Calu3 (cell line): ENCODE results near the gene SCN2B. TPM values are rescaled to one million over a fixed set of nuclear protein-coding genes. Genes with fewer than 3 reads are reported as not detected.

Experiments
- BruUV-seq: library from RNA; stranded (reverse); fragments of 400-500 nt; replicated peaks from 2 replicates; lab custom pipeline; 2021; lab: Mats Ljungman, UMichigan
- CTCF ChIA-PET: fragments of 300-600 bp; sonication (Branson Sonifier 250); formaldehyde crosslinking; loops from one replicate; lab custom pipeline; 2022; ENCODE audit warnings: antibody characterized with exemption; lab: Charles Lee
- DNase-seq: peaks from one replicate; pipeline ENCODE4 v3.0.0; 2022
- H3K27ac Mint-ChIP-seq: one replicate; pipeline ENCODE4 v1.8.0; 2022; ENCODE audit warnings: mixed read lengths; ENCODE audit not compliant: unreplicated experiment
- H3K27me3 Mint-ChIP-seq: one replicate; pipeline ENCODE4 v1.8.0; 2022; ENCODE audit warnings: mixed read lengths; ENCODE audit not compliant: unreplicated experiment
- H3K36me3 Mint-ChIP-seq: one replicate; pipeline ENCODE4 v1.8.0; 2022; ENCODE audit warnings: mild to moderate bottlenecking, moderate library complexity, mixed read lengths; ENCODE audit not compliant: insufficient read depth, unreplicated experiment
- H3K4me1 Mint-ChIP-seq: one replicate; pipeline ENCODE4 v1.8.0; 2022; ENCODE audit warnings: mild to moderate bottlenecking, low read depth, mixed read lengths; ENCODE audit not compliant: unreplicated experiment
- H3K4me3 Mint-ChIP-seq: one replicate; pipeline ENCODE4 v1.8.0; 2022; ENCODE audit warnings: mild to moderate bottlenecking, low read depth, moderate library complexity, mixed read lengths; ENCODE audit not compliant: unreplicated experiment
- H3K9me3 Mint-ChIP-seq: one replicate; pipeline ENCODE4 v1.8.0; 2022; ENCODE audit warnings: low read depth, mixed read lengths; ENCODE audit not compliant: unreplicated experiment
- intact Hi-C: fragments of 100-400 bp; cut with micrococcal nuclease; formaldehyde crosslinking; loops from one replicate; pipeline ENCODE4 v1.10.0; 2022; ENCODE audit not compliant: unreplicated experiment
- total RNA-seq: library from RNA; stranded (reverse); gene quantifications from 2 replicates; pipeline ENCODE4 v1.2.3, GENCODE V29; 2022
- TF ChIP-seq, protein P1 (sequence below): fragments of 200-600 bp; IDR thresholded peaks from one replicate; pipeline ENCODE4 v1.8.0; 2022; ENCODE audit warnings: antibody characterized with exemption; ENCODE audit not compliant: unreplicated experiment

SCN2B gene
- total RNA-seq, 1 experiment from 2014 or later: not detected

DNA sequence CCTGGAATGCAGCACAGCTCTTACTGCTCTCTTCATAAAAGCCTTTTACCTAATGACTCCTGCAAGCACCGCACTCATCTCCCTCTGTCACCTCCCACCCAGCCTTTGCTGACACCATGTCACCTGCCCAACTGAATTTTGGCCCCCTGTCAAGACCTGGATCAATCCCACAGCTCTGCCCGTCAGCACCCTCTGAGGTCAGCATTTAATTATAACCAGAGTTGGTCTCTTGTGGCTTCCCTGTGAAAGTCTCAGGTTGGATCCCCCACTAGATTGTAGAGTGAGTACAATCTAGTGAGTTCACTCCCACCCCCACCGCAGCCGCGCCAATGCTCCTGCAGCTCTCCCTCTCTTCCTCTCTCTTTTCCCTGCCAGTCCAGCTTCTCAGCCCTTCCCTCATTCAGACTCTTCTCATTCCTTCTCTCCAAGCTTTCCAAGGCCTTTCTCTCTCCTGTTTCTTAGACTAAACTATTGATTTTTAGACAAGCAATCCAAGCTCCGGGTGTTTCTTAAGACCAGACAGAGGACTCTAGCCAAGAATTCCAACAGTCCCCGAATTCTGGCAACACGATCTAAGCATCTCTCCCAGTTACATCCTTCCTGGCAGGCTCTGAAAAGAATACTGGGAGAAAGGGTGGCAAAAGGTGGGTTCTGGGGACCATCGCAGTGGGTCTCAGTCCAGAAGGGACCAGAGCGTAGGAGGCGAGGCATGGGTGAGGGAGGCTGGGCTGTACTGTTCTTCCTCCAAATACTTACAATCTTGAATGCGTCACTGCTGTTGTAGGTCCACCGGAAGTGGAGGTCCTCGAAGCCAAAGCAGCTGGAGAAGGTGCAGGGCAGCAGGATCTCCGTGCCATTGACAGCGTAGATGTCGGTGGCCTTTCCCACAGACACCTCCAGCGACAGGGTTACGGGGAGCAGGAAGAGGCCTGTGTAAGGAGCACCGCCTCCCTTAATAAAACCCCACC, 31.9 kb downstream of the SCN2B start:
- peaks cover 12% of the 10 kb centered on the region for H3K36me3 Mint-ChIP-seq
- no peaks in the 10 kb centered on the region for H3K9me3 Mint-ChIP-seq
- peaks cover 9% of the 10 kb centered on the region for H3K4me1 Mint-ChIP-seq
- intact Hi-C loops: loop anchor here (1.0 kb wide), 2 partner anchors 27 to 147 kb away; no protein-coding TSS in a partner anchor
- BruUV-seq: no TSS peak
- CTCF ChIA-PET: no interaction called here
- no peak for DNase-seq
- H3K27ac Mint-ChIP-seq: no peak overlapping the region
- H3K4me3 Mint-ChIP-seq: no peak overlapping the region
- TF ChIP-seq, protein P1, sequence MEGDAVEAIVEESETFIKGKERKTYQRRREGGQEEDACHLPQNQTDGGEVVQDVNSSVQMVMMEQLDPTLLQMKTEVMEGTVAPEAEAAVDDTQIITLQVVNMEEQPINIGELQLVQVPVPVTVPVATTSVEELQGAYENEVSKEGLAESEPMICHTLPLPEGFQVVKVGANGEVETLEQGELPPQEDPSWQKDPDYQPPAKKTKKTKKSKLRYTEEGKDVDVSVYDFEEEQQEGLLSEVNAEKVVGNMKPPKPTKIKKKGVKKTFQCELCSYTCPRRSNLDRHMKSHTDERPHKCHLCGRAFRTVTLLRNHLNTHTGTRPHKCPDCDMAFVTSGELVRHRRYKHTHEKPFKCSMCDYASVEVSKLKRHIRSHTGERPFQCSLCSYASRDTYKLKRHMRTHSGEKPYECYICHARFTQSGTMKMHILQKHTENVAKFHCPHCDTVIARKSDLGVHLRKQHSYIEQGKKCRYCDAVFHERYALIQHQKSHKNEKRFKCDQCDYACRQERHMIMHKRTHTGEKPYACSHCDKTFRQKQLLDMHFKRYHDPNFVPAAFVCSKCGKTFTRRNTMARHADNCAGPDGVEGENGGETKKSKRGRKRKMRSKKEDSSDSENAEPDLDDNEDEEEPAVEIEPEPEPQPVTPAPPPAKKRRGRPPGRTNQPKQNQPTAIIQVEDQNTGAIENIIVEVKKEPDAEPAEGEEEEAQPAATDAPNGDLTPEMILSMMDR: no peak
- H3K27me3 Mint-ChIP-seq: peaks cover 61% of the 10 kb centered on the region

DNA sequence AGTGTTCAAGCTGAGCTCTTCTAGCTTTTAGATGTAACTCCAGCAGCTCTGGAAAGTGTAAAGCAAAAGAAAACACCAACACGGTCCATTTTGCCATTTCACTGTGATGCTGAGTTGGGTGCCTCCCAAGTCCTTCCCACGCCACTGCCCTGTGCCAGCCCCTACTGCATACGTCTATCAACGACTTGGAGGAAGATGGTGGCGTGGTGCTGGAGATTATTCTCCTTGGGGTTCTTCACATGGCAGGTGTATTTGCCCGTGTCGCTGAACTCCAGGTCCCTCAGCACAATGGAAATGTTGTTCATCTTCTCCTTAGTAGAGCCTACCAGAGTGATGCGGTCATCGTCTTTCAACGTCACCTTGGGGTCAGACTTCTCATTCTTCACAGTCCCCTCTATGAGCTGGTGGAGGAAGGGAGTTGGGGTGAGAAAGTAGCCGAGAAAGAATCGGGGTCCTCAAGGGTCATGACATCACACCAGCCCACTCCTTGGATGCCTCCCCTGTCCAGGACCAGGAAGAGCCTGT, 32.7 kb downstream of the SCN2B start:
- CTCF ChIA-PET: no interaction called here

DNA sequence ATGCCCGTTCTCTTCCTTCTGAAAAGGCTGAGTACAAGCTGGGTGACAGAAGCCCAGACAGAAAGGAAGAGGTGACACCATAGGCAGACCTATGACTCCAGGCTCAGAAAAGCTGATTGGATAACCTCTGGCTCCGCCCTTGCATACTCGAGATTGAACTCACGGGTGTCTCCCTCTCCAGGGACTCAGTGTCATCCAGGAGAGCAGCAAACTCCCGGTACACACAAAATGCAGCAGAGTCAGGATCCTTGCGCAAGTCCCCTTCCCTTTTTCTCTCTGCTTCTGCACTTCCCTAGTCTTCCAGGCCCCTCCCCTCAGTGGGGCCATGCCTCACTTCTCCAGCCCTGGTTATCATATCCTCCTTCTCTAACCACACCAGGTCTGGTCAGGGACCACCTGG, 33.6 kb downstream of the SCN2B start:
- DNase-seq: no peak
- intact Hi-C loops: no loop called here
- Mint-ChIP-seq H3K4me3 (no peak overlapping the region), H3K27ac (no peak overlapping the region), H3K9me3 (no peaks in the 10 kb centered on the region), H3K36me3 (peaks cover 12% of the 10 kb centered on the region), H3K27me3 (peaks cover 74% of the 10 kb centered on the region), H3K4me1 (peaks cover 9% of the 10 kb centered on the region)
- BruUV-seq: no TSS peak
- CTCF ChIA-PET: no interaction called here
- TF ChIP-seq, protein P1: no peak

More for the DNA sequence above, 32.7 kb downstream of the SCN2B start:
- Mint-ChIP-seq H3K4me3 (no peak overlapping the region), H3K27me3 (peaks cover 65% of the 10 kb centered on the region), H3K9me3 (no peaks in the 10 kb centered on the region), H3K4me1 (peaks cover 9% of the 10 kb centered on the region), H3K36me3 (peaks cover 12% of the 10 kb centered on the region), H3K27ac (no peak overlapping the region)
- no TSS peak for BruUV-seq
- TF ChIP-seq, protein P1: no peak
- DNase-seq: no peak
- intact Hi-C loops: no loop called here

DNA sequence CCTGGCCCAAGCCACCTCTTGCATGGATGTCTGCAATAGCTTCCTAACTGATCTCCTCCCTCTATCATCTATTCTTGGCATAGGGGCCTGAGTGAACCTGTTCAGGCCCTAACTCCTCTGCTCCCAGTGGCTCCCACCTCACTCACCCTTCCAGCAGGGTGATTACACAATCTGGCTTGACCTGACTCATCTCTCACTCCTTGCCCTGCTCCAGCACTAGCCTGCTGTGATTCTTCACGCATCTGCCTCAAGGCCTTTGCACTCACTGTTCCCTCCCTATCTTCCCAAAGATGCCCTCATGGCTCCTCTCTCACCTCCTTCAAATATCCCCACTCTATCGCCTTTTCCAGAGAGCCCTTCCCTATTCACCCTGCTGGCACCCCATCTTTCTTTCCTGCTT, 34.4 kb downstream of the SCN2B start:
- Mint-ChIP-seq H3K36me3 (peaks cover 12% of the 10 kb centered on the region), H3K4me3 (no peak overlapping the region), H3K9me3 (no peaks in the 10 kb centered on the region), H3K4me1 (peaks cover 9% of the 10 kb centered on the region), H3K27ac (no peak overlapping the region), H3K27me3 (peaks cover 81% of the 10 kb centered on the region)
- intact Hi-C loops: no loop called here
- CTCF ChIA-PET: no interaction called here
- DNase-seq: no peak
- TF ChIP-seq, protein P1: no peak
- BruUV-seq: no TSS peak
